ENCODE data around the gene ZNF521.

Gene ZNF521

DNA sequence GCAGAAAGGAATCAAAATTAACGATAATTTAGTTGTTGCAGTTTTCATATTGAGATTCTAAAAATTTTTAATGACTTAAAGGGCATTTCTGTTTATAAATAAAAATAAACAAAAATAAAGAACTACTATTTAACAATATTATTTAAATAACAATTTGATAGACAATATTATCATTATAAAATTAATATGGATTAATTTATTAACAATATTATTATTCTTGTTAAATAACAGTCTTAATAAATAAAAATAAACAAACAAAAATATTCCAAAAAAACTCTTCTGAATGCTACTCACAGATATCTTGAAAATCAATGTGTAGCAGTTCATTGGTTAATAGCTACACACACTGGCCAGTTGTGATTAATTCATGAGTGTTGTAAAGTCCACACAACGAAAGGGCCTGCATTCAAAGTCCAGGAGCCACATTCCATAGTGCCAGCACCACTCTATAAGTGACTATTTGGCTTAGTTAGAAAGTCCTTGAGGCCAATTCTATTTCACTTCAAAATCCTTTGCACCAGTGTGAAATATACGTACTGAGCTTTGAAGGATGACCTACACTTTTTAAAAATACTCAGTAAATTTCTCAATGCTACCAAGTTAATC, 117.1 kb downstream of the ZNF521 start:
- H3K27ac ChIP-seq (ENCODE audit: low read depth, low read length), result no peak overlapping the region
- no peaks in the 10 kb centered on the region for H3K36me3 ChIP-seq (ENCODE audit: insufficient read depth, low read length)
- H3K4me1 ChIP-seq (ENCODE audit: insufficient read depth, low read length), result peaks cover 25% of the 10 kb centered on the region
- H3K9ac ChIP-seq (ENCODE audit: low read depth, low read length), result no peak overlapping the region
- H3K9me3 ChIP-seq (ENCODE audit: insufficient read depth, low read depth, low read length), result no peaks in the 10 kb centered on the region
- no peak overlapping the region for H3K4me3 ChIP-seq (ENCODE audit: low read length)
- WGBS, result 94% methylated on average over 3 of the region's 3 CpGs
- no peaks in the 10 kb centered on the region for H3K27me3 ChIP-seq (ENCODE audit: insufficient read depth, low read length)

DNA sequence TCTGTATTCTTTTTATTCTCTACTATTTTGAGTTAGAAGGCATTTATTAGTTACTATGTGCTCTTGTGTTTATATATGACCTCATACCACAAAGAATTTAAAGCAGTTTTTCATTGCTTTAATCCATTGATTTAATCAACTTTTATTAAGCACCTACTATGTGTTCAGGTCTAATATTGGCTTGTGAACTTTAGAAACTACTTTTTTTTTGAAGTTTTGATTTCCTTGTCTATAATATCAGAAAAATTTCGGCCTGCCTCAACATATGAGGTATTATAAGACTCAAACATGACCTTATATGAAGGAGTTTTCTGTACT, 117.7 kb downstream of the ZNF521 start:
- Histone ChIP-seq H3K4me3 (ENCODE audit: low read length) (no peak overlapping the region), H3K9me3 (ENCODE audit: insufficient read depth, low read depth, low read length) (no peaks in the 10 kb centered on the region), H3K9ac (ENCODE audit: low read depth, low read length) (no peak overlapping the region), H3K27ac (ENCODE audit: low read depth, low read length) (no peak overlapping the region), H3K4me1 (ENCODE audit: insufficient read depth, low read length) (peaks cover 27% of the 10 kb centered on the region), H3K27me3 (ENCODE audit: insufficient read depth, low read length) (no peaks in the 10 kb centered on the region), H3K36me3 (ENCODE audit: insufficient read depth, low read length) (no peaks in the 10 kb centered on the region)
- WGBS, result no CpG with 5 or more reads among the region's 1 CpG

DNA sequence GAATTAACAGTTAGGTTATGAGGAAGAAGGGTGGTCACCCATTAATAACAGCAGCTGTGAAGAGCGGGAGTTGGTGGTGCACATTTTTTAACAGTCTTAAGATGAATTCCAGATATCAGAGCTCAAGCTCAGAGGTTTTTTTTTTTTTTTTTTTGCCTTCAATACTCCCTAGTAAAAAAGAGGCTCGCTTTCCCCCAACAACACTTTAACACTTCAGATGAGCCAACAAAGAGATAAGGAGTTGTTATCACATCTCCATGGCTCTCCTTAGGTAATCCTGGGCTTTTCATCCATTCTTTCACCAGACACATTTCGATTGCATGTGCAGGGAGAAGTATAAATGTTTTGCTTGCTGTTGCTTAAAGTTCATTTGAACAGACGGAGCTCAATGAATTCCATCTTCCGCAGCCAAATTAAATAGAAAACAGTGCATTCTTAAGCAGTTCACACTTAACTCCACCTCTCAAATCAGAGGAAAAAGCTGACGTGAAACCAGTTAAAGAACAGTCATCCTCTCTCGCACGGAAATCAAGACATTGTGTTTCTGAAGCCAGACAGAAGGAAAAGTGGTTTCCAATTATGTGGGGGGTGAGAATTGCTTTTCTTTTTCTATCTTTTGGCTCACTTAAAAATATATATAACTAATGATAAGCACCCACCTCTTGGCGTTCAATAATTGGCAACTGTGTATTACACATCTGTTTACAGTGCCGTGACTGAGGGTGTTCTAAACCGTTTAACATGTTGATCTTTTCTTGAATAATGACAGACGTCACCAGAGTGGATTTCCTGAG, 118.2 kb downstream of the ZNF521 start:
- H3K9ac ChIP-seq (ENCODE audit: low read depth, low read length), result no peak overlapping the region
- H3K36me3 ChIP-seq (ENCODE audit: insufficient read depth, low read length), result no peaks in the 10 kb centered on the region
- no peaks in the 10 kb centered on the region for H3K9me3 ChIP-seq (ENCODE audit: insufficient read depth, low read depth, low read length)
- WGBS, result 87% methylated on average over 11 of the region's 12 CpGs
- peaks cover 22% of the 10 kb centered on the region for H3K4me1 ChIP-seq (ENCODE audit: insufficient read depth, low read length)
- no peak overlapping the region for H3K27ac ChIP-seq (ENCODE audit: low read depth, low read length)
- no peaks in the 10 kb centered on the region for H3K27me3 ChIP-seq (ENCODE audit: insufficient read depth, low read length)
- H3K4me3 ChIP-seq (ENCODE audit: low read length), result no peak overlapping the region

DNA sequence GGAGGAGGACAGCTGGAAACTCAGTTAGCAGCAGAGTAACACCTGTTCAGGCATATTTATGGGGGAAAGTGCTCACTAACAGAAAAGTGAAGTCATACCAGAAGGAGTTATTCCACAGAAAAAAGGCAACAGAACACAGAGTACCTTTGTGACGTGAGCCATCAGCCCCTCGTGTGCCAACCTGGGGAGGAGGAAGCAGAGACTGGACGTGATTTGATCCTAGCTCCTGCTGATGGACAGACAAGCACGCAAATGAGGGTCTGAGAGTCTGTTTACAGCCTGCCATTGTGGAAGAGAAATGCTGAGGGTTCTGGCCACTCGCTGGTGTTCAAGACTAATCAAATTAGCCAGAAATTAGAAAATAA, 120.7 kb downstream of the ZNF521 start:
- H3K9ac ChIP-seq (ENCODE audit: low read depth, low read length), result no peak overlapping the region
- no peak overlapping the region for H3K4me3 ChIP-seq (ENCODE audit: low read length)
- peaks cover 11% of the 10 kb centered on the region; the same call in 1 of the 2 replicates for H3K36me3 ChIP-seq (ENCODE audit: insufficient read depth, low read length)
- H3K27me3 ChIP-seq (ENCODE audit: insufficient read depth, low read length), result no peaks in the 10 kb centered on the region
- no peak overlapping the region for H3K27ac ChIP-seq (ENCODE audit: low read depth, low read length)
- H3K9me3 ChIP-seq (ENCODE audit: insufficient read depth, low read depth, low read length), result no peaks in the 10 kb centered on the region
- peaks cover 19% of the 10 kb centered on the region for H3K4me1 ChIP-seq (ENCODE audit: insufficient read depth, low read length)
- WGBS, result 88% methylated on average over 5 of the region's 5 CpGs

DNA sequence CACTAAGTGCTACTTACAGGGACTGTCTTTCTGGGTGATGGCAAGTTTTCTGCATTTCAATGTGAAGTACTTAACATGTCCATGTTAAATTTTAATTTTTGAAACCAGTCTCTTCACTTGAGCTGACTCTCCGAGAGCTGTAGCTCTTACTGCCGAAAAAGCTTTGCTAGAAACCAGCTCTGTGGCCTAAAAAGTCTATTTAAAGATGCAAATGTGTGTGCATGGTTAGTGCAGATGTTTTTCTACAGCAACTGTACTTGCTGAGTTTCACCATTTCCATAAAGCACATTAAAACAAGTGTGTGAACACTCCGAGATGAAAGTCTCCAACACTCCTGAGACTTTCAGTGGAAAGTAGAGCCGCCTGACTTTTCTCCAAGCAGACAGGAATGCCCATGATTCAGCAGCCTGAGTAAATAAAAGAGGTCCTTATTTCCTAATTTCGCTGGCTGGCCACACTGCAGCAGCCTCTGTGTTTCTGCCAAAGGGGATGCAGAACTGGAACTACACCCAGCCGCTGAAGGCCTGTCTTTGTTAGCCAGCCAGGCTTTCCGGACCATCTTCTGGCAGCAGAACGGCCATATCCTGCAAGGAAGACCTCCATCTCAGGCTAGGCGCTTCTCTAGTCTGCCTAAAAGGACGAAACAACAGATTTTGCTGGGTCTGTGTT, 121.2 kb downstream of the ZNF521 start:
- no peak overlapping the region for H3K27ac ChIP-seq (ENCODE audit: low read depth, low read length)
- 82% methylated on average over 10 of the region's 10 CpGs for WGBS

DNA sequence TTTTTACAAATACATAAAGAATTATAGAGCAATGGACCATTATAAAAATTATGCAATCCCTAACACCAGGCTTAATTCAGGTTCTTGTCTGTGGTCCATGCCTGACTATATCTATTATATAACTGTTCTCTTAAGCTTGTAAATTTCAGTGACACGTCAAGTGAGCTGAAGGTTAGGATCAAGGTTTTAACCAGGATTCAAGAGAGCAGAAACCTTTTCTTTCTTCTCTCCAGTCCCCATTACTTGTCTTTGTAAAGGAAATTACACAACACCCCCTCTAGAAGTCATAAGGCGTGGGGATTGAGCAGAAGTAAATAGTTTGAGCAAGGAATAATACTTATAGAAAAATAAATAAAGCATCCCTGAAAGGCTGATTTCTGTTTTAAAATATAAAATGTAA, 122.0 kb downstream of the ZNF521 start:
- H3K9ac ChIP-seq (ENCODE audit: low read depth, low read length), result no peak overlapping the region
- WGBS, result 100% methylated on average over 1 of the region's 2 CpGs
- H3K27ac ChIP-seq (ENCODE audit: low read depth, low read length), result no peak overlapping the region
- H3K9me3 ChIP-seq (ENCODE audit: insufficient read depth, low read depth, low read length), result no peaks in the 10 kb centered on the region
- no peaks in the 10 kb centered on the region for H3K27me3 ChIP-seq (ENCODE audit: insufficient read depth, low read length)
- peaks cover 19% of the 10 kb centered on the region for H3K4me1 ChIP-seq (ENCODE audit: insufficient read depth, low read length)
- no peak overlapping the region for H3K4me3 ChIP-seq (ENCODE audit: low read length)
- H3K36me3 ChIP-seq (ENCODE audit: insufficient read depth, low read length), result peaks cover 24% of the 10 kb centered on the region; the same call in 1 of the 2 replicates

More for the DNA sequence above, 121.2 kb downstream of the ZNF521 start:
- Histone ChIP-seq H3K27me3 (ENCODE audit: insufficient read depth, low read length) (no peaks in the 10 kb centered on the region), H3K9me3 (ENCODE audit: insufficient read depth, low read depth, low read length) (no peaks in the 10 kb centered on the region), H3K9ac (ENCODE audit: low read depth, low read length) (no peak overlapping the region), H3K4me1 (ENCODE audit: insufficient read depth, low read length) (peaks cover 19% of the 10 kb centered on the region), H3K4me3 (ENCODE audit: low read length) (no peak overlapping the region), H3K36me3 (ENCODE audit: insufficient read depth, low read length) (peaks cover 16% of the 10 kb centered on the region; the same call in 1 of the 2 replicates)

DNA sequence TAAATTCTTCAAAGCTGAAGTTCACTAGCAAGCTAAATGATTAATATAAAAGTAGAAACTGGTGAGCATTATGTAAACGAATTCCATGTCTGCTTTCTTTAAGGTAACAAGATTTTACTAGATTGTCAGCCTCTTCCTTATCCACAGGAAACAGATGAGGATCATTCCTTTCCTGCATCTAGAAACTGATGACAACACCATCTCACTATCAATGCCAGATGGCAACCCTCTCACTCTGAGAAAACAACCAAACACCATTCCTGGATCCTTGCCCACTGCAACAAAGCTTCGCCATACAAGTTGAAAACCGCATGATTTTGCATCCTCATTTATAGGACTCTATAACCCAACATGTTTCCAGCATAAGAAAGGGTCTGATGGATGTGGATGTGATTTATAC, 122.9 kb downstream of the ZNF521 start:
- Histone ChIP-seq H3K9me3 (ENCODE audit: insufficient read depth, low read depth, low read length) (no peaks in the 10 kb centered on the region), H3K4me1 (ENCODE audit: insufficient read depth, low read length) (peaks cover 19% of the 10 kb centered on the region), H3K9ac (ENCODE audit: low read depth, low read length) (no peak overlapping the region), H3K27ac (ENCODE audit: low read depth, low read length) (no peak overlapping the region), H3K27me3 (ENCODE audit: insufficient read depth, low read length) (no peaks in the 10 kb centered on the region), H3K36me3 (ENCODE audit: insufficient read depth, low read length) (peaks cover 27% of the 10 kb centered on the region; the same call in 1 of the 2 replicates), H3K4me3 (ENCODE audit: low read length) (no peak overlapping the region)
- 96% methylated on average over 3 of the region's 3 CpGs for WGBS

DNA sequence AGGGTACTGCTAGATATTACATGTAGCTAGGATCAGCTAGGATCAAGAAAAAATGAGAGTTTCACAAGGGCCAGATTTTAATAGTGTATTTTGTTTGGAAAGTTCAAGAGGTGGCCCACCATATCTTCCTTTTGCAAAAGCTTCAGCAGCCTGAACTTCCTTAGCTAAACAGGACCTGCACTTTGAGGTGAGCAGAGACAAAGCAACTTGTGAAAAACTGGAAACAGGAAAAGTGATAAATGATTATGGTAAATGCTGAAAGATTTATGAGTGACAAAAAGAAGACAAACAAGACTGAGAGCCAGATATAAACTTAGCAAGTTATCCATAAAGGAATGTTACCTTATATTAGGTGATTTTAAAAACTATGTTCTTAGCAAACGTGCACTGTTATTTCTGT, 123.6 kb downstream of the ZNF521 start:
- WGBS, result 86% methylated on average over 1 of the region's 1 CpG
- Histone ChIP-seq H3K9ac (ENCODE audit: low read depth, low read length) (no peak overlapping the region), H3K4me1 (ENCODE audit: insufficient read depth, low read length) (peaks cover 19% of the 10 kb centered on the region), H3K9me3 (ENCODE audit: insufficient read depth, low read depth, low read length) (no peaks in the 10 kb centered on the region), H3K4me3 (ENCODE audit: low read length) (no peak overlapping the region), H3K27me3 (ENCODE audit: insufficient read depth, low read length) (no peaks in the 10 kb centered on the region), H3K27ac (ENCODE audit: low read depth, low read length) (no peak overlapping the region), H3K36me3 (ENCODE audit: insufficient read depth, low read length) (peaks cover 27% of the 10 kb centered on the region; the same call in 1 of the 2 replicates)

DNA sequence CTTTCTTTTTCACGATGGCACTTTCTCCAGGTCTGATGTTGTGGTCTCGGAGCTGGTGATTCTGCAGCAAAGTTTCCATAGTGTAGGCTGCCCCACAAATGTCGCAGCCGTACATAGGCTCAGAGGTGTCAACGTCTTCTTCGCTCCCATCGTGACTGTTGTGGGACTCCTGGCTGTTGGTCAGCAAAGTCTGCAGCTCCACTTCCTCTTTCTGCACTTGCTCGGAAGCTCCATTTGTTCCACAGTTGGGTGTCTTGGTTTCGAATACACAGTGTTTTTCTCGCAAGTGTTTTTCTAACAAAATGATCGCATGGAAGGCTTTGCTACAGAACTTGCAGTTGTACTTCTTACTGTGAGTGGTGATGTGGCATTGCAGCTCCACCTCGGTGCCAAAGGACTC, 126.8 kb downstream of the ZNF521 start:
- H3K4me3 ChIP-seq (ENCODE audit: low read length), result no peak overlapping the region
- no peaks in the 10 kb centered on the region for H3K27me3 ChIP-seq (ENCODE audit: insufficient read depth, low read length)
- H3K36me3 ChIP-seq (ENCODE audit: insufficient read depth, low read length), result peaks cover 27% of the 10 kb centered on the region; the same call in 1 of the 2 replicates
- no peak overlapping the region for H3K27ac ChIP-seq (ENCODE audit: low read depth, low read length)
- no peaks in the 10 kb centered on the region for H3K9me3 ChIP-seq (ENCODE audit: insufficient read depth, low read depth, low read length)
- H3K4me1 ChIP-seq (ENCODE audit: insufficient read depth, low read length), result peaks cover 16% of the 10 kb centered on the region
- H3K9ac ChIP-seq (ENCODE audit: low read depth, low read length), result no peak overlapping the region
- WGBS, result 97% methylated on average over 12 of the region's 12 CpGs

DNA sequence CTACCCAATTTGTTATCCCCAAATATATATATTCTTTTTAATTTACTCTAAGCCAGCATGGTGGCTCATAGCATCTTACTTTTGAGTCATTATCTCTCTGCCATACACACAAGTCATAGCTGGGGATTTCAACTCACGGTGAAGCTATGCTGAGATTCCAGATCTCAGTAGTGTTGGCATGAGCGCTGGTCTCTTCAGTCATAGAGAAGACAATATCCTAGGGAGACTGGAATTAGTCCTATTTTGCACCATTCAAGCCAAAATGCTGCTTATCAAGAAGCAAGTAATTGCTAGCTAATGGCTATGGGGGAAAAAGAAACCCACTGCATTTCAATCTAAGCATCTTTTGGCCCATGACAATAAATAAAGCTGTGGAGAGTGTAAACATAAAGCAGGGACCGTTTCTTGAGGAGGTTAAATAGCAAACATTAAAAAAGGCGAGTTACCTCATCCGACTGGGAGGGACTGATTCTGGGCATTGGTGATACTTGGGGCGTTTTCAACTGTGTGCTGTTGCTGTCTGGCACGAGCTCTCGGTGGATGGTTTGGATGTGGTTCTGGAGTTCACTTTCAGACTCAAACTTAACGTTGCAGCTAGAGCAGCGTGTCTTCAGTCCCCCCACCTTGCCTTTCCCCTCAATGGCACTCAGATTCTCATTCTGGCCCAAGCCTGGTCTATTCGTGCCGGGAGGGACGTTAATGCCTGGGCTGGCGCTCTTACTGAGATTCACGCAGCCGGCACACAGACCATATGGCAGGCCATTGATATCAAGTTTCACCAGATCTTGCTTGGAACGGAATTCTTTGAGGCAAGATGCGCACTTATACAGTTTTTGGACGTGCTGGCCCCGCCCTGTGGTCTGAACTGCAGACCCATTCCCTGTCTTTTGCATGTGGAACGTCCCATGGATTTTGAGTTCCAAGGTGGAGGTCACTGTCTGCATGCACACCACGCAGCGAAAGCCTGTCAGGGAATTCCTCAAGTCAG, 127.8 kb downstream of the ZNF521 start:
- Histone ChIP-seq H3K36me3 (ENCODE audit: insufficient read depth, low read length) (peaks cover 28% of the 10 kb centered on the region; the same call in 1 of the 2 replicates), H3K4me3 (ENCODE audit: low read length) (no peak overlapping the region), H3K4me1 (ENCODE audit: insufficient read depth, low read length) (peaks cover 11% of the 10 kb centered on the region), H3K9ac (ENCODE audit: low read depth, low read length) (no peak overlapping the region), H3K9me3 (ENCODE audit: insufficient read depth, low read depth, low read length) (no peaks in the 10 kb centered on the region), H3K27me3 (ENCODE audit: insufficient read depth, low read length) (no peaks in the 10 kb centered on the region), H3K27ac (ENCODE audit: low read depth, low read length) (no peak overlapping the region)
- WGBS, result 93% methylated on average over 23 of the region's 23 CpGs

All from HUES64 (cell line).